BJ (cell line): Measurements from ENCODE around the gene MGAT4A. TPM values are rescaled to one million over a fixed set of nuclear protein-coding genes. Genes with fewer than 3 reads are reported as not detected.

Source experiments
- CTCF ChIA-PET: fragments of 350-600 bp; formaldehyde crosslinking; extraction: SDS; loops from one replicate; lab custom pipeline; 2021; ENCODE audit warnings: antibody characterized with exemption, inconsistent platforms; lab: Yijun Ruan, JAX
- POLR2A ChIA-PET: fragments of 300-600 bp; sonication (Branson Sonifier 250); formaldehyde crosslinking; extraction: SDS; loops from one replicate; lab custom pipeline; 2021; ENCODE audit warnings: antibody characterized with exemption; lab: Charles Lee
- DNase-seq: peaks from one replicate; pipeline ENCODE4 v3.0.0-alpha.2; 2011; ENCODE audit warnings: low read depth
- H3K27me3 ChIP-seq: 2 replicates; pipeline ENCODE4 v1.6.0; 2011; ENCODE audit warnings: low read length; ENCODE audit not compliant: control insufficient read depth, insufficient read depth
- H3K36me3 ChIP-seq: 2 replicates; pipeline ENCODE4 v1.5.1; 2011; ENCODE audit warnings: low read length; ENCODE audit not compliant: control insufficient read depth, insufficient read depth
- H3K4me3 ChIP-seq: 2 replicates; pipeline ENCODE4 v1.5.1; 2011; ENCODE audit warnings: low read depth, mild to moderate bottlenecking, control low read depth, low read length
- CTCF ChIP-seq: IDR thresholded peaks from 2 replicates; pipeline ENCODE4 v1.5.1; 2011; ENCODE audit warnings: low read depth, mild to moderate bottlenecking, control low read depth, inconsistent platforms, low read length, moderate library complexity; ENCODE audit not compliant: insufficient read depth
- polyA minus RNA-seq: library from RNA; depleted of rRNA, polyadenylated mRNA; stranded (reverse); fragments of >200 nt; gene quantifications from 2 replicates; pipeline ENCODE4 v1.2.3, GENCODE V29; 2011; rRNA and poly(A)+ RNA removed
- polyA plus RNA-seq: library from polyadenylated mRNA; depleted of rRNA; stranded (reverse); fragments of >200 nt; gene quantifications from 2 replicates; pipeline ENCODE4 v1.2.3, GENCODE V29; 2011; rRNA removed

MGAT4A gene
- 0.06 TPM in 1 of 2 replicates, not detected in the other for polyA plus RNA-seq
- polyA minus RNA-seq: not detected in 2 replicates

- CTCF ChIA-PET: interaction anchor here (0.8 kb wide), 1 partner anchor 11 kb away, joined by 3 read pairs; no protein-coding TSS in a partner anchor
- POLR2A ChIA-PET: no interaction called here
- Histone ChIP-seq H3K27me3 (peaks cover 12% of the 10 kb centered on the region), H3K36me3 (no peaks in the 10 kb centered on the region), H3K4me3 (peak within 1 kb of the TSS; percentile 49)
- no peak for TF ChIP-seq CTCF
- no peak for DNase-seq
These were observed at the start of gene MGAT4A for GRCh38 chr2:98731041-98731893. Gene MGAT4A, minus strand, starts transcription at chr2:98731132. Its CDS starts 4,800 bp downstream, at chr2:98726332.

DNA sequence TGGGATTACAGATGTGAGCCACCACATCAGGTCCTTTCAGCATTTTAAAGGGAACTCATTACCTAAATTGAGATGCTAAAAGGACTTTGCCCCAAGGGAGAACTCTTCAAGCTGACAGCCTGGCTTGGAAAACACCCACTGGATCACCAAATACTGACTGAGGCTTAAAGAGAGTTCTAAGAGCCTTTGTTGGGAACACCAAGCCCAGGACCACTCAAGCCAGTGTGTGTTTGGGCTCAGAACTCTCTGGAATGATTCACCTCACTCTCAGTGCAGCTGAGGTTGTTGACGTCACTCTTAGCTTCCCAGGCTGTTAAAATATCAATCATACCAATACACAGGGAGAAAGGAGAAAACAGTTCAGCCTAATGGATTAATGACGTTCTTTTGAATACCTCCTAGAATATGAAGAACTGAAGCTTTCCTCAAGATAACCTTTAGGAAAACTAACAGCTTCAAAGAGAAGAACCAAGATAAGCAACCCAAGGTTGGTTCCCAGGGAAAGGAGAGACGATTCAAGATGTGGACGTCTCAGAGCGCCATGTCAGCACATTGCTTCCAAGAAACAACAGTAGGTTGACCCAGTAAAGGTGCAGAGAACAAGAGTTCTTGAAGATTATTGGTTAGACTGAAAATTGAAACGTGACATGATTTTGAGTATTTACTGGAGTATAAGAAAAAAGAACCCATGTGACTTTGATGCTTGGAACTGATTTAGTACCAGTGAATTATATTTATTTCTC, 48.0 kb upstream of the MGAT4A start:
- Histone ChIP-seq H3K4me3 (no peak overlapping the region), H3K27me3 (no peaks in the 10 kb centered on the region; the same call in none of the 2 replicates), H3K36me3 (no peaks in the 10 kb centered on the region)
- DNase-seq: no peak
- ChIA-PET POLR2A (no interaction called here), CTCF (no interaction called here)
- TF ChIP-seq CTCF: no peak

DNA sequence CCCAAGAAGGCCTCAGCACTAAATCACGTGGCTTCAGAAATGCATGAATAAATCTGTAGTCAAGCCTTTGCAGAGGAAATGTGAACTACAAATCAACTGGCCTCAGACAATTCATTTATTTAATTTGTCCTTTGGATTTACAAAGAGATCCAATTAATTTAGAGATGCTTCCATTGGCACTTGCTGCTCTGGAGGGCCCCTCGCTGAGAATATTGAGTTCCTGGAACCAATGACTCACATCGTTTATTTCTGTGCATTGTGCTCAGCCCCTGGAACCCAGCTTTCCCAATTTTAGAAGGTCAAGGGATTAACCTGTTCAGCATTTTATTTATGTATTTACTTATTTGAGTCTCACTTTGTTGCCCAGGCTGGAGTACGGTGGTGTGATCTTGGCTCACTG, 47.2 kb upstream of the MGAT4A start:
- ChIA-PET CTCF (interaction anchor here (0.6 kb wide), 1 partner anchor 1484 kb away, joined by 3 read pairs; no protein-coding TSS in a partner anchor), POLR2A (no interaction called here)
- TF ChIP-seq CTCF: no peak
- H3K36me3 ChIP-seq: no peaks in the 10 kb centered on the region
- no peak overlapping the region for H3K4me3 ChIP-seq
- no peak for DNase-seq
- H3K27me3 ChIP-seq: no peaks in the 10 kb centered on the region; the same call in none of the 2 replicates

DNA sequence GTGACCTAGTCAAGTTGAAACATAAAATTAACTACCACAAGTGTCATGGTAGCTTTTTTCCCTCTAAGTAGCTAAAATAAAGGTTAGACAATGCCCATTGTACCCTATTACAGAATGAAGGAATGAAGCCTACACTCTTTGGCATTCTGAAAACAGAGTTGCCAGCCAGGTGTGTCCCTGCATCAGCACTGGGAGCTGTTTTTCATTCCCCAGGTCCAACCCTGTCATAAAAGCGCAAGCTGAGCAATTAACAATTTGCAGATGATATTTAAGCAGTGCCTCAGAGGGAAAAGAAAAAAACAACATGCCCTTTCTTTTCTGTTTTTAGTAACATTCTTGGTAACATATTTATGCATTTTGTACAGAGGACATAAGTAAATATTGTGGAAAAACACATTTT, 46.8 kb upstream of the MGAT4A start:
- DNase-seq: no peak
- ChIA-PET CTCF (interaction anchor here (0.6 kb wide), 1 partner anchor 1485 kb away, joined by 3 read pairs; no protein-coding TSS in a partner anchor), POLR2A (no interaction called here)
- Histone ChIP-seq H3K36me3 (no peaks in the 10 kb centered on the region), H3K27me3 (no peaks in the 10 kb centered on the region; the same call in none of the 2 replicates), H3K4me3 (no peak overlapping the region)
- TF ChIP-seq CTCF: no peak

GRCh38 chr2:98777076-98777475, 46.1 kb upstream of the MGAT4A start:
- CTCF ChIA-PET: no interaction called here
- Histone ChIP-seq H3K27me3 (peaks cover 2% of the 10 kb centered on the region), H3K36me3 (no peaks in the 10 kb centered on the region), H3K4me3 (no peak overlapping the region)
- POLR2A ChIA-PET: no interaction called here
- no peak for DNase-seq
- TF ChIP-seq CTCF: no peak
